WTC11 (cell line): ENCODE measurements around the gene ZNF236.

Experiments used
- CREM ChIP-seq: sonication (generic); formaldehyde crosslinking; IDR thresholded peaks from 2 replicates; pipeline ENCODE4 v1.8.1; 2022; ENCODE audit warnings: mild to moderate bottlenecking, missing genetic modification reagents, moderate library complexity
- FOXK1 ChIP-seq: sonication (generic); formaldehyde crosslinking; IDR thresholded peaks from 2 replicates; pipeline ENCODE4 v1.8.0; 2022; ENCODE audit warnings: mild to moderate bottlenecking, moderate library complexity, missing genetic modification reagents
- MAX ChIP-seq: sonication (generic); formaldehyde crosslinking; IDR thresholded peaks from 2 replicates; pipeline ENCODE4 v1.8.0; 2022; ENCODE audit warnings: mild to moderate bottlenecking, missing genetic modification reagents
- MLX ChIP-seq: sonication (generic); formaldehyde crosslinking; IDR thresholded peaks from 2 replicates; pipeline ENCODE4 v1.8.1; 2023; ENCODE audit warnings: mild to moderate bottlenecking, missing genetic modification reagents, moderate library complexity
- PREB ChIP-seq: sonication (generic); formaldehyde crosslinking; IDR thresholded peaks from 2 replicates; pipeline ENCODE4 v1.8.1; 2022; ENCODE audit warnings: mild to moderate bottlenecking, missing genetic modification reagents, moderate library complexity, borderline replicate concordance
- SP1 ChIP-seq: sonication (generic); formaldehyde crosslinking; conservative IDR thresholded peaks from 2 replicates; pipeline ENCODE4 v1.8.1; 2022; ENCODE audit warnings: missing genetic modification reagents
- TP53 ChIP-seq: sonication (generic); formaldehyde crosslinking; IDR thresholded peaks from 2 replicates; pipeline ENCODE4 v1.8.1; 2023; ENCODE audit warnings: mild to moderate bottlenecking, missing genetic modification reagents
- TF ChIP-seq, protein P1 (sequence below): fragments of 200-600 bp; IDR thresholded peaks from 2 replicates; pipeline ENCODE4 v1.8.0; 2022; ENCODE audit warnings: antibody characterized with exemption

DNA sequence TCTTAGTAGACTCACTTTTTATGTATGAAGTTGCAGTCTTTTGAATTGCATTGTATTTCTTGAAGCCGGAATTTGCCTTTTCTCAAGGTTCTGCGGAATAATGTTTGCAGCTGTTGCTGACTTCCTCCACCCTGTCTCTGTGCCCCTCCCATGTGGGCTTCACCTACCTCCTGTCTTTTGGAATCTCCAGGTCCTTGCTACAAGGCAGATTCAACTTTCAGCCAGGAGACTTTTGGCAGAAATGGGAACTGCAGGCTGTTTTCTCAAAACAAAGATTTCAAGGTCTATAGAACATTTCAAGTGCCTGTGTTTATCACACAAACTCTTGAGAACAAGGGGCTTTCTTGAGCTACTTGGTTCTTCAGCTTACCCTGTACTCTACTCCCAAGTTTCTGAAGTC lies 25.6 kb downstream of the ZNF236 start:
- TF ChIP-seq, protein P1, sequence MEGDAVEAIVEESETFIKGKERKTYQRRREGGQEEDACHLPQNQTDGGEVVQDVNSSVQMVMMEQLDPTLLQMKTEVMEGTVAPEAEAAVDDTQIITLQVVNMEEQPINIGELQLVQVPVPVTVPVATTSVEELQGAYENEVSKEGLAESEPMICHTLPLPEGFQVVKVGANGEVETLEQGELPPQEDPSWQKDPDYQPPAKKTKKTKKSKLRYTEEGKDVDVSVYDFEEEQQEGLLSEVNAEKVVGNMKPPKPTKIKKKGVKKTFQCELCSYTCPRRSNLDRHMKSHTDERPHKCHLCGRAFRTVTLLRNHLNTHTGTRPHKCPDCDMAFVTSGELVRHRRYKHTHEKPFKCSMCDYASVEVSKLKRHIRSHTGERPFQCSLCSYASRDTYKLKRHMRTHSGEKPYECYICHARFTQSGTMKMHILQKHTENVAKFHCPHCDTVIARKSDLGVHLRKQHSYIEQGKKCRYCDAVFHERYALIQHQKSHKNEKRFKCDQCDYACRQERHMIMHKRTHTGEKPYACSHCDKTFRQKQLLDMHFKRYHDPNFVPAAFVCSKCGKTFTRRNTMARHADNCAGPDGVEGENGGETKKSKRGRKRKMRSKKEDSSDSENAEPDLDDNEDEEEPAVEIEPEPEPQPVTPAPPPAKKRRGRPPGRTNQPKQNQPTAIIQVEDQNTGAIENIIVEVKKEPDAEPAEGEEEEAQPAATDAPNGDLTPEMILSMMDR, result no peak
- TF ChIP-seq FOXK1 (CRISPR knock-in tag) (no peak), PREB (CRISPR knock-in tag) (no peak), MAX (no peak), TP53 (no peak), SP1 (no peak), CREM (CRISPR knock-in tag) (no peak), MLX (CRISPR knock-in tag) (no peak)
